ENCODE data around the gene HERC2.
"Not testable (repeated sequence)": the region's sequence is repeated elsewhere in the genome, so short reads cannot be mapped to it uniquely, and the experiment has no call there.

- not testable (repeated sequence) for TF ChIP-seq EP300, CTCF, POLR2A (IDR thresholded peaks at IDR 0.05)
These were observed 125.4 kb downstream of the HERC2 start for GRCh38 chr15:28196581-28196980.

All from tibial nerve (tissue), 4 donors.